IMR-90 (cell line): ENCODE results near the gene GPR176. TPM values are rescaled to one million over a fixed set of nuclear protein-coding genes. Genes with fewer than 3 reads are reported as not detected.

Experiments
- ATAC-seq: fragments of 200-7000 bp; cut with Tn5 transposase; 2 replicates; pipeline ENCODE4 v1.9.1; 2020; ENCODE audit warnings: low read depth, mild to moderate bottlenecking, moderate library complexity
- BruUV-seq: library from RNA; stranded (reverse); fragments of 400-500 nt; replicated peaks from 2 replicates; lab custom pipeline; 2021; lab: Mats Ljungman, UMichigan
- CTCF ChIA-PET: fragments of 300-600 bp; formaldehyde crosslinking; extraction: SDS; loops from one replicate; lab custom pipeline; 2021; ENCODE audit warnings: antibody characterized with exemption; lab: Yijun Ruan, JAX
- POLR2A ChIA-PET: fragments of 300-600 bp; sonication (Branson Sonifier 250); formaldehyde crosslinking; loops from one replicate; lab custom pipeline; 2022; ENCODE audit warnings: antibody characterized with exemption; ENCODE audit not compliant: unreplicated experiment; lab: Charles Lee
- DNase-seq: peaks from one replicate; pipeline ENCODE4 v3.0.0; 2013
- H2AFZ ChIP-seq: replicated peaks from 2 replicates; pipeline ENCODE3; 2013; ENCODE audit warnings: low read length, mild to moderate bottlenecking; ENCODE audit not compliant: poor library complexity
- H2AK5ac ChIP-seq: 2 replicates; pipeline ENCODE4 v1.6.1; 2013; ENCODE audit warnings: low read depth, low read length, inconsistent platforms
- H2AK9ac ChIP-seq: replicated peaks from 2 replicates; pipeline ENCODE3; 2013; ENCODE audit warnings: mild to moderate bottlenecking, low read depth, low read length, moderate library complexity; ENCODE audit not compliant: poor library complexity
- H2BK120ac ChIP-seq: 2 replicates; pipeline ENCODE4 v1.6.1; 2013; ENCODE audit warnings: low read depth, low read length, inconsistent platforms
- H2BK15ac ChIP-seq: 3 replicates; pipeline ENCODE4 v1.6.1; 2013; ENCODE audit warnings: low read depth, low read length, inconsistent platforms
- H2BK20ac ChIP-seq: 2 replicates; pipeline ENCODE4 v1.6.1; 2013; ENCODE audit warnings: low read depth, mild to moderate bottlenecking, inconsistent platforms, low read length, moderate library complexity
- H2BK5ac ChIP-seq: 2 replicates; pipeline ENCODE4 v1.6.1; 2013; ENCODE audit warnings: mild to moderate bottlenecking, low read depth, low read length, inconsistent platforms; ENCODE audit not compliant: poor library complexity, severe bottlenecking
- H3K14ac ChIP-seq: replicated peaks from 2 replicates; pipeline ENCODE4 v1.6.1; 2013; ENCODE audit warnings: low read depth, low read length, inconsistent platforms
- H3K18ac ChIP-seq: 2 replicates; pipeline ENCODE4 v1.6.1; 2013; ENCODE audit warnings: low read depth, low read length, control low read depth
- H3K23ac ChIP-seq: 2 replicates; pipeline ENCODE4 v1.6.1; 2013; ENCODE audit warnings: low read depth, low read length, inconsistent platforms
- H3K27ac ChIP-seq: 2 replicates; pipeline ENCODE4 v1.5.1; 2013; ENCODE audit warnings: mild to moderate bottlenecking, control low read depth, low read length; ENCODE audit not compliant: insufficient read depth
- H3K27me3 ChIP-seq: 2 replicates; pipeline ENCODE4 v1.6.1; 2013; ENCODE audit warnings: low read length; ENCODE audit not compliant: control insufficient read depth, insufficient read depth
- H3K36me3 ChIP-seq: 2 replicates; pipeline ENCODE4 v1.6.1; 2013; ENCODE audit warnings: low read length, mixed read lengths; ENCODE audit not compliant: control insufficient read depth, insufficient read depth
- H3K4ac ChIP-seq: 2 replicates; pipeline ENCODE4 v1.6.1; 2013; ENCODE audit warnings: low read depth, low read length, inconsistent platforms
- H3K4me1 ChIP-seq: 2 replicates; pipeline ENCODE4 v1.6.1; 2013; ENCODE audit warnings: low read length, mixed read lengths; ENCODE audit not compliant: control insufficient read depth, insufficient read depth
- H3K4me2 ChIP-seq: 2 replicates; pipeline ENCODE4 v1.6.1; 2013; ENCODE audit warnings: low read depth, mild to moderate bottlenecking, control low read depth, low read length, moderate library complexity
- H3K4me3 ChIP-seq: 2 replicates; pipeline ENCODE4 v1.5.1; 2013; ENCODE audit warnings: low read depth, mild to moderate bottlenecking, control low read depth, low read length, moderate library complexity; ENCODE audit not compliant: insufficient read depth
- H3K56ac ChIP-seq: 2 replicates; pipeline ENCODE4 v1.6.1; 2013; ENCODE audit warnings: low read length, inconsistent platforms; ENCODE audit not compliant: insufficient read depth; ENCODE audit errors: extremely low read depth
- H3K79me1 ChIP-seq, 2 experiments: 2 replicates each; pipeline ENCODE4 v1.6.1; 2013; ENCODE audit warnings: low read length in 2 of 2, inconsistent platforms in 1 of 2, low read depth in 1 of 2
- H3K9ac ChIP-seq: 2 replicates; pipeline ENCODE4 v1.6.1; 2013; ENCODE audit warnings: low read depth, low read length, control low read depth
- H3K9me1 ChIP-seq: 2 replicates; pipeline ENCODE4 v1.6.1; 2013; ENCODE audit warnings: low read length, inconsistent platforms; ENCODE audit not compliant: insufficient read depth
- H3K9me3 ChIP-seq: 2 replicates; pipeline ENCODE4 v1.6.1; 2013; ENCODE audit warnings: low read length; ENCODE audit not compliant: control insufficient read depth, insufficient read depth
- H4K20me1 ChIP-seq: 2 replicates; pipeline ENCODE4 v1.6.1; 2013; ENCODE audit warnings: low read length, inconsistent platforms; ENCODE audit not compliant: insufficient read depth
- H4K5ac ChIP-seq: 2 replicates; pipeline ENCODE4 v1.6.1; 2013; ENCODE audit warnings: mild to moderate bottlenecking, low read depth, low read length, control low read depth
- H4K8ac ChIP-seq, 2 experiments: 2 replicates each; pipeline ENCODE4 v1.6.1; 2013; ENCODE audit warnings: low read depth in 2 of 2, low read length in 2 of 2, control low read depth in 1 of 2, inconsistent platforms in 1 of 2
- H4K91ac ChIP-seq: 2 replicates; pipeline ENCODE4 v1.6.1; 2013; ENCODE audit warnings: low read depth, low read length, inconsistent platforms; ENCODE audit not compliant: insufficient read depth
- BHLHE40 ChIP-seq: fragments of 150-350 bp; IDR thresholded peaks from 2 replicates; pipeline ENCODE4 v1.6.1; 2016; ENCODE audit warnings: mild to moderate bottlenecking, low read depth, low read length
- CEBPB ChIP-seq: IDR thresholded peaks from 2 replicates; pipeline ENCODE4 v1.6.1; 2012; ENCODE audit warnings: low read depth, low read length, improper control_type of control experiment
- CHD1 ChIP-seq: IDR thresholded peaks from 2 replicates; pipeline ENCODE4 v1.6.1; 2012; ENCODE audit warnings: low read depth, low read length, improper control_type of control experiment
- FOS ChIP-seq: fragments of 150-350 bp; IDR thresholded peaks from 2 replicates; pipeline ENCODE4 v1.6.1; 2016; ENCODE audit warnings: low read depth, low read length
- MAFK ChIP-seq: IDR thresholded peaks from 2 replicates; pipeline ENCODE4 v1.6.1; 2012; ENCODE audit warnings: low read depth, low read length, improper control_type of control experiment
- MAZ ChIP-seq: IDR thresholded peaks from 2 replicates; pipeline ENCODE4 v1.6.1; 2012; ENCODE audit warnings: low read depth, mild to moderate bottlenecking, low read length, improper control_type of control experiment, moderate library complexity, borderline replicate concordance
- MXI1 ChIP-seq: IDR thresholded peaks from 2 replicates; pipeline ENCODE4 v1.6.1; 2012; ENCODE audit warnings: low read depth, mild to moderate bottlenecking, low read length, moderate library complexity, borderline replicate concordance
- NFE2L2 ChIP-seq: fragments of 150-350 bp; IDR thresholded peaks from 2 replicates; pipeline ENCODE4 v1.6.1; 2016; ENCODE audit warnings: low read depth, mild to moderate bottlenecking, low read length
- POLR2A ChIP-seq: IDR thresholded peaks from 2 replicates; pipeline ENCODE4 v1.6.1; 2012; ENCODE audit warnings: mild to moderate bottlenecking, low read depth, low read length
- RAD21 ChIP-seq: IDR thresholded peaks from 2 replicates; pipeline ENCODE4 v1.6.1; 2012; ENCODE audit warnings: low read length, improper control_type of control experiment
- RCOR1 ChIP-seq: IDR thresholded peaks from 2 replicates; pipeline ENCODE4 v1.6.1; 2012; ENCODE audit warnings: mild to moderate bottlenecking, low read length, improper control_type of control experiment; ENCODE audit not compliant: insufficient replicate concordance
- RFX5 ChIP-seq: IDR thresholded peaks from 2 replicates; pipeline ENCODE4 v1.8.0; 2012; ENCODE audit warnings: low read depth, mild to moderate bottlenecking, low read length, moderate library complexity
- SMC3 ChIP-seq: fragments of 150-350 bp; IDR thresholded peaks from 2 replicates; pipeline ENCODE4 v1.6.1; 2016; ENCODE audit warnings: low read depth, mild to moderate bottlenecking, antibody characterized with exemption, low read length, moderate library complexity
- WGBS, 2 experiments: methylation state at CpG; one replicate each; pipeline versions ENCODE4 v1.1.5 to v1.1.7; 2013; ENCODE audit warnings: missing lambda C conversion rate in 2 of 2; ENCODE audit not compliant: insufficient read length in 1 of 2; ENCODE audit errors: extremely low coverage in 2 of 2; 5-methylcytosine and 5-hydroxymethylcytosine counted together
- dilution Hi-C: fragments of 300-500 bp; cut with HindIII; formaldehyde crosslinking; loops from one replicate; pipeline ENCODE4 v1.14.3; 2018; ENCODE audit warnings: low sequenced_read_pairs; ENCODE audit not compliant: unreplicated experiment
- in situ Hi-C: fragments of 300-500 bp; cut with MboI; formaldehyde crosslinking; loops from 3 replicates; pipeline ENCODE4 v1.14.3; 2019; ENCODE audit warnings: low sequenced_read_pairs, inconsistent platforms, mixed read lengths
- intact Hi-C: fragments of 100-400 bp; cut with micrococcal nuclease; formaldehyde crosslinking; loops from 2 replicates; pipeline ENCODE4 v1.10.0; 2022
- polyA plus RNA-seq, 3 experiments: library from polyadenylated mRNA; depleted of rRNA; stranded (reverse); fragments of >200 nt; gene quantifications; 2 replicates each; pipeline ENCODE4 v1.2.3, GENCODE V29; 2012; ENCODE audit warnings: low replicate concordance in 1 of 3
- total RNA-seq: library from RNA; depleted of rRNA; stranded (reverse); fragments of >200 nt; gene quantifications from 2 replicates; pipeline ENCODE4 v1.2.3, GENCODE V29; 2012
- TF ChIP-seq, protein P1 (sequence below): fragments of 150-350 bp; IDR thresholded peaks from 2 replicates; pipeline ENCODE4 v1.6.1; 2017; ENCODE audit warnings: mild to moderate bottlenecking, antibody characterized with exemption, low read length, low read depth
- TF ChIP-seq, protein P2 (sequence below): conservative IDR thresholded peaks from 2 replicates; pipeline ENCODE4 v1.5.1; 2012; ENCODE audit warnings: mild to moderate bottlenecking, low read depth, low read length, improper control_type of control experiment
- TF ChIP-seq, protein P3 (sequence below): fragments of 150-350 bp; IDR thresholded peaks from 2 replicates; pipeline ENCODE4 v1.6.1; 2016; ENCODE audit warnings: low read depth, mild to moderate bottlenecking, low read length, moderate library complexity, borderline replicate concordance

Gene GPR176
- total and polyA plus RNA-seq, 2 of the 4 experiments (the other 2 are of a cell fraction), result 114 to 246 TPM

DNA sequence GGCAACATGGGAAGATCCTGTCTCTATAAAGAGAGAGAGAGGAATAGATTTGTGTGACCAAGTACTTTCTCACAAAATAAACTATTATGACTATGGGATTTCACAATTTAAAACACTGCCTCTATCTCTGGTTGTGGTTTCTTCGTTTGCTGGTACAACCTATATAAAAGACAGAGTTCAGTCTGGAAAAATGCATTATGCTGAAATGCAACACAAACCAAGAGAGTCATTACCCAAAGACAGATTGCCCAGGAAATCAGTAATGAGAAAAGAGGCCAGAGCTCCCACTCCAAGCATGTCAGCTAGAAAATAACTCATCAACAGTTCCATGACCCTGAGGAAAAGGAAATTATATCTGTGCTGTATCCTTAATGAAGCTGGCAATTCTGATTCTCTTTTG lies 23.2 kb downstream of the GPR176 start:
- H3K56ac ChIP-seq, result no peak overlapping the region
- H4K20me1 ChIP-seq, result peaks cover 63% of the 10 kb centered on the region
- no peak overlapping the region for H4K8ac ChIP-seq
- peaks cover 25% of the 10 kb centered on the region for H3K4me1 ChIP-seq
- no peak overlapping the region for H2BK20ac ChIP-seq
- 0 out of 3 replicates have a peak overlapping the region, but pooled peaks have one; percentile 53 for H2BK15ac ChIP-seq
- H3K4ac ChIP-seq, result peak overlapping the region; percentile 67; the same call in 1 of the 2 replicates
- CTCF ChIA-PET, result interaction anchor here (1.1 to 1.8 kb wide), 2 partner anchors 9 to 66 kb away, joined by 3 to 6 read pairs; no protein-coding TSS in a partner anchor
- H2BK5ac ChIP-seq, result peak overlapping the region; percentile 91
- peak overlapping the region; percentile 95 for H2AK5ac ChIP-seq
- H2BK120ac ChIP-seq, result no peak overlapping the region
- H3K27me3 ChIP-seq, result no peaks in the 10 kb centered on the region
- WGBS, 2 experiments, result no CpG with 5 or more reads among the region's 1 CpG
- TF ChIP-seq, protein P1, sequence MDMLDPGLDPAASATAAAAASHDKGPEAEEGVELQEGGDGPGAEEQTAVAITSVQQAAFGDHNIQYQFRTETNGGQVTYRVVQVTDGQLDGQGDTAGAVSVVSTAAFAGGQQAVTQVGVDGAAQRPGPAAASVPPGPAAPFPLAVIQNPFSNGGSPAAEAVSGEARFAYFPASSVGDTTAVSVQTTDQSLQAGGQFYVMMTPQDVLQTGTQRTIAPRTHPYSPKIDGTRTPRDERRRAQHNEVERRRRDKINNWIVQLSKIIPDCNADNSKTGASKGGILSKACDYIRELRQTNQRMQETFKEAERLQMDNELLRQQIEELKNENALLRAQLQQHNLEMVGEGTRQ, result no peak
- no peak for TF ChIP-seq FOS
- no peak for TF ChIP-seq RAD21
- TF ChIP-seq, protein P2, sequence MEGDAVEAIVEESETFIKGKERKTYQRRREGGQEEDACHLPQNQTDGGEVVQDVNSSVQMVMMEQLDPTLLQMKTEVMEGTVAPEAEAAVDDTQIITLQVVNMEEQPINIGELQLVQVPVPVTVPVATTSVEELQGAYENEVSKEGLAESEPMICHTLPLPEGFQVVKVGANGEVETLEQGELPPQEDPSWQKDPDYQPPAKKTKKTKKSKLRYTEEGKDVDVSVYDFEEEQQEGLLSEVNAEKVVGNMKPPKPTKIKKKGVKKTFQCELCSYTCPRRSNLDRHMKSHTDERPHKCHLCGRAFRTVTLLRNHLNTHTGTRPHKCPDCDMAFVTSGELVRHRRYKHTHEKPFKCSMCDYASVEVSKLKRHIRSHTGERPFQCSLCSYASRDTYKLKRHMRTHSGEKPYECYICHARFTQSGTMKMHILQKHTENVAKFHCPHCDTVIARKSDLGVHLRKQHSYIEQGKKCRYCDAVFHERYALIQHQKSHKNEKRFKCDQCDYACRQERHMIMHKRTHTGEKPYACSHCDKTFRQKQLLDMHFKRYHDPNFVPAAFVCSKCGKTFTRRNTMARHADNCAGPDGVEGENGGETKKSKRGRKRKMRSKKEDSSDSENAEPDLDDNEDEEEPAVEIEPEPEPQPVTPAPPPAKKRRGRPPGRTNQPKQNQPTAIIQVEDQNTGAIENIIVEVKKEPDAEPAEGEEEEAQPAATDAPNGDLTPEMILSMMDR, result no peak
- no peak for TF ChIP-seq MXI1
- no peak for TF ChIP-seq MAFK
- no peak for TF ChIP-seq RCOR1
- TF ChIP-seq CHD1, result no peak
- no peak for TF ChIP-seq MAZ
- peak; percentile 89 for TF ChIP-seq CEBPB
- no peak for TF ChIP-seq NFE2L2
- no peak for TF ChIP-seq POLR2A
- peak; percentile 21; the same call in 1 of the 2 replicates for TF ChIP-seq SMC3
- TF ChIP-seq BHLHE40, result no peak
- TF ChIP-seq, protein P3, sequence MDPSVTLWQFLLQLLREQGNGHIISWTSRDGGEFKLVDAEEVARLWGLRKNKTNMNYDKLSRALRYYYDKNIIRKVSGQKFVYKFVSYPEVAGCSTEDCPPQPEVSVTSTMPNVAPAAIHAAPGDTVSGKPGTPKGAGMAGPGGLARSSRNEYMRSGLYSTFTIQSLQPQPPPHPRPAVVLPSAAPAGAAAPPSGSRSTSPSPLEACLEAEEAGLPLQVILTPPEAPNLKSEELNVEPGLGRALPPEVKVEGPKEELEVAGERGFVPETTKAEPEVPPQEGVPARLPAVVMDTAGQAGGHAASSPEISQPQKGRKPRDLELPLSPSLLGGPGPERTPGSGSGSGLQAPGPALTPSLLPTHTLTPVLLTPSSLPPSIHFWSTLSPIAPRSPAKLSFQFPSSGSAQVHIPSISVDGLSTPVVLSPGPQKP, result no peak
- TF ChIP-seq RFX5, result no peak
- no peak overlapping the region for H3K4me3 ChIP-seq
- intact Hi-C loops (no loop called here), in situ Hi-C loops (no loop called here), dilution Hi-C loops (no loop called here)
- peak overlapping the region; percentile 83; the same call in 1 of the 2 replicates for H3K27ac ChIP-seq
- peak overlapping the region; percentile 81; the same call in 1 of the 2 replicates for H3K18ac ChIP-seq
- no peak overlapping the region for H2AK9ac ChIP-seq
- no peak overlapping the region for H4K5ac ChIP-seq
- POLR2A ChIA-PET, result no interaction called here
- DNase-seq, result peak; percentile 88
- peaks cover 21 to 58% of the 10 kb centered on the region in 2 experiments for H3K79me1 ChIP-seq
- no peaks in the 10 kb centered on the region for H3K36me3 ChIP-seq
- peak overlapping the region; percentile 55; the same call in 1 of the 2 replicates for H3K9ac ChIP-seq
- H3K14ac ChIP-seq, result no peak overlapping the region
- no peak overlapping the region; the same call in 1 of the 2 replicates for H4K91ac ChIP-seq
- H3K4me2 ChIP-seq, result peak overlapping the region; percentile 87
- ATAC-seq, result peak; percentile 91
- no peak overlapping the region for H2AFZ ChIP-seq
- no TSS peak for BruUV-seq
- peaks cover 2% of the 10 kb centered on the region; the same call in 1 of the 2 replicates for H3K9me3 ChIP-seq
- H3K9me1 ChIP-seq, result peaks cover 30% of the 10 kb centered on the region
- H3K23ac ChIP-seq, result no peak overlapping the region
